Thoracic aorta (tissue), 2 donors: Measurements from ENCODE around the gene CD7. TPM values are rescaled to one million over a fixed set of nuclear protein-coding genes. Genes with fewer than 3 reads are reported as not detected.
A peak's percentile ranks its signal among the peaks of the same experiment; 100 is the strongest.

Experiments used
- ATAC-seq: fragments of 150-250 bp; one replicate; pipeline ENCODE4 v1.8.0; 2017; ENCODE audit warnings: low read depth; ENCODE audit not compliant: insufficient number of reproducible peaks, low FRiP score
- DNase-seq: peaks from one replicate; pipeline ENCODE4 v3.0.0-alpha.2; 2020; ENCODE audit warnings: low spot score
- H3K27ac ChIP-seq, 2 donors: fragments of 200-600 bp; sonication (generic); 1 replicate in 1 of 2; 2 replicates in 1 of 2; pipeline ENCODE4 v1.5.1; 2016; ENCODE audit warnings: mild to moderate bottlenecking in 2 of 2, moderate library complexity in 2 of 2
- H3K27me3 ChIP-seq: fragments of 200-600 bp; sonication (generic); replicated peaks from 2 replicates; pipeline ENCODE4 v1.6.0; 2016; ENCODE audit warnings: mild to moderate bottlenecking; ENCODE audit not compliant: insufficient read depth
- H3K36me3 ChIP-seq: fragments of 200-600 bp; sonication (generic); one replicate; pipeline ENCODE4 v1.5.1; 2016
- H3K4me1 ChIP-seq, 2 donors: fragments of 200-600 bp; sonication (generic); 1 replicate in 1 of 2; 2 replicates in 1 of 2; pipeline versions ENCODE4 v1.5.1 to v1.6.0; 2016; ENCODE audit warnings: low read depth in 2 of 2, mild to moderate bottlenecking in 1 of 2; ENCODE audit not compliant: control insufficient read depth in 1 of 2
- H3K4me3 ChIP-seq: fragments of 200-600 bp; sonication (generic); 2 replicates; pipeline ENCODE4 v1.5.1; 2016; ENCODE audit warnings: mild to moderate bottlenecking
- H3K9me3 ChIP-seq: fragments of 200-600 bp; sonication (generic); 2 replicates; pipeline ENCODE4 v1.5.1; 2016
- total RNA-seq, 2 donors: library from RNA; depleted of rRNA; stranded (reverse); fragments of >200 nt; gene quantifications; one replicate each; pipeline versions ENCODE4 v1.1.0 to v1.2.3, GENCODE V29; 2016
- TF ChIP-seq, protein P1 (sequence below): fragments of 200-600 bp; sonication (generic); IDR thresholded peaks from one replicate; pipeline ENCODE4 v1.5.1; 2019; ENCODE audit warnings: antibody characterized with exemption

Gene CD7
- total RNA-seq, 2 donors from 2014 or later, result 3.0 to 3.5 TPM

DNA sequence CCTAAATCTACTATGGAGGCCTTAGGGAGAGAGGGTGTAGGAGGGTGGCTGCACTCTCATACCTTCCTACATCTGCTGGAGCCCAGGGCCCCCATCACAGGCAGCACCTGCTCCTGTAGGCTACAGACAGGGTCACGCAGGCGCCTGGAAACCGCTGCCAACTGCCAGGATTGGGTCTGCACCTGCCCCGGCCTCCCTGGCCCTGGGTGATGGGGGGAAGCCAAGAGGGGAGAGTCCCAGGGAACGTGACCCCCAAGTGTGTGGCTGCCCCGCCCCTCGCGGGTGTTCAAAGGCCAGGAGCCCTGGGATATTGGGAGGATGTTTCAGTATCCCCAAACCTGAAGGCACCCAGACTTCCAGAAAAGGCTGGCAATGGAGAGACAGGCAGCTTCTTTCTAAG, 36.1 kb upstream of the CD7 start:
- TF ChIP-seq, protein P1, sequence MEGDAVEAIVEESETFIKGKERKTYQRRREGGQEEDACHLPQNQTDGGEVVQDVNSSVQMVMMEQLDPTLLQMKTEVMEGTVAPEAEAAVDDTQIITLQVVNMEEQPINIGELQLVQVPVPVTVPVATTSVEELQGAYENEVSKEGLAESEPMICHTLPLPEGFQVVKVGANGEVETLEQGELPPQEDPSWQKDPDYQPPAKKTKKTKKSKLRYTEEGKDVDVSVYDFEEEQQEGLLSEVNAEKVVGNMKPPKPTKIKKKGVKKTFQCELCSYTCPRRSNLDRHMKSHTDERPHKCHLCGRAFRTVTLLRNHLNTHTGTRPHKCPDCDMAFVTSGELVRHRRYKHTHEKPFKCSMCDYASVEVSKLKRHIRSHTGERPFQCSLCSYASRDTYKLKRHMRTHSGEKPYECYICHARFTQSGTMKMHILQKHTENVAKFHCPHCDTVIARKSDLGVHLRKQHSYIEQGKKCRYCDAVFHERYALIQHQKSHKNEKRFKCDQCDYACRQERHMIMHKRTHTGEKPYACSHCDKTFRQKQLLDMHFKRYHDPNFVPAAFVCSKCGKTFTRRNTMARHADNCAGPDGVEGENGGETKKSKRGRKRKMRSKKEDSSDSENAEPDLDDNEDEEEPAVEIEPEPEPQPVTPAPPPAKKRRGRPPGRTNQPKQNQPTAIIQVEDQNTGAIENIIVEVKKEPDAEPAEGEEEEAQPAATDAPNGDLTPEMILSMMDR, result no peak
- no peak for DNase-seq

DNA sequence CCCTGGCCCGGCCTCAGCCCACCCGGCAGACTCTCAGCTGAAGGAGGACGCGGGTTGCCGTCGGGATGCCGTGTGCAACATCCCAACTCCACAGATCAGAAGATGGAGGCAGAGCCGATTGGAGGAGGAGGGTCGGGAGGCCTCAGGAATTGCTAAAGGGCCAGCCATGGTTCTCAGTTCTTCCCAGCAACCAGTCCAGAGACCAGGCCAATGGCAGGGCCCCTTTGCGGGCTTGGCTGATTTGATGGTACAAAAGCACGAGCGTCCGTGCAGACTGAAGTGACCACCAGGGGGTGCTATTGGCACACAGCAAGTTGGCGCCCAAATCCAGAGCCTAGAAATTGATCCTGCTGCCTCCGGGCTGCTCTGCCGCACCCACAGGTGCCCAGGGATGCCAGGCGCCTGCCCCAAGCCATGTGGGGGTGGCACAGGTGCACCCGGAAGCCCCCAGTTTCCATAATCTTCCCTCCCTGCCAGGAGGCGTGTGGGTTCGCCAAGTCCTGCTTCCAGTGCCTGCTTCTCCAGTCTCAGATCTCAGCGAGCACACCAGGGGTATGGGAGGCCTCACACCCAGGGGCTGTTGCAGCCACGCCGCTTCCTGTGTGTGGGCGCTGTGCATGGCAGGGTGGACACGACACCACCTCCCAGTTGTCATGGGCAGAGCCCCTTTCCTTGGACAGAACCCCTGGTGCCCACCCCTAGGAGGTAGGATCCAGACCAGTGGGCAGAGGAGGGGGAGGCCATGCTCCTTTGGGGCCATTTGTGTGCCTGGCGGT, 34.5 kb upstream of the CD7 start:
- TF ChIP-seq, protein P1, result peak; percentile 97
- Histone ChIP-seq H3K9me3 (no peaks in the 10 kb centered on the region), H3K27me3 (no peaks in the 10 kb centered on the region), H3K4me3 (no peak overlapping the region), H3K4me1 (peaks cover 7 to 8% of the 10 kb centered on the region in 2 donors), H3K36me3 (no peaks in the 10 kb centered on the region), H3K27ac (no peak overlapping the region)
- peak; percentile 53 for DNase-seq
- ATAC-seq, result peak; percentile 42

More for the DNA sequence above, 36.1 kb upstream of the CD7 start:
- Histone ChIP-seq H3K4me1 (peaks cover 7 to 8% of the 10 kb centered on the region in 2 donors), H3K36me3 (no peaks in the 10 kb centered on the region), H3K27me3 (no peaks in the 10 kb centered on the region), H3K4me3 (no peak overlapping the region), H3K9me3 (no peaks in the 10 kb centered on the region), H3K27ac (no peak overlapping the region)
- no peak for ATAC-seq

DNA sequence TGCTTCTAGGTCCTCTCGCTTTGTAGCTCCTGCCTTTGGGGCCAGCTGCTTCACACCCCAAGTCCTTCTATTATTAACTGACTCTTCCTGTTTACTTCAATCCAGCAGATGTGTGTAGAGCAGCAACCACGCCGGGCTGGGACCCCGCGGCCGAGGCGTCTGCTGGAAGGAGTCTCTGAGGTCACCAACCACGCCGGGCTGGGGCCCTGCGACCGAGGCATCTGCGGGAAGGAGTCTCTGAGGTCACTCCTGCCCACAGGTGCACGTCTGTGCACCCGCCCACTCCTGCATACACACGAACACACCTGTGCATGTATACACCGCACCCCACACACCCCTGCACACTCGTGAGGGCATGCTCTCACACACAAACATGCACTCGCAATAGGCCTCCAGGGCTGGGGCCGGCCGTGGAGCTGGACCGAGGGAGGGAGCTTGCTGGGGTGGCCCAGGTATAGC, 33.9 kb upstream of the CD7 start:
- H3K36me3 ChIP-seq, result no peaks in the 10 kb centered on the region
- no peaks in the 10 kb centered on the region for H3K27me3 ChIP-seq
- H3K27ac ChIP-seq, result no peak overlapping the region
- no peak overlapping the region for H3K4me3 ChIP-seq
- H3K9me3 ChIP-seq, result no peaks in the 10 kb centered on the region
- peaks cover 6 to 8% of the 10 kb centered on the region in 2 donors for H3K4me1 ChIP-seq
- no peak for ATAC-seq
- no peak for DNase-seq
- TF ChIP-seq, protein P1, result no peak

DNA sequence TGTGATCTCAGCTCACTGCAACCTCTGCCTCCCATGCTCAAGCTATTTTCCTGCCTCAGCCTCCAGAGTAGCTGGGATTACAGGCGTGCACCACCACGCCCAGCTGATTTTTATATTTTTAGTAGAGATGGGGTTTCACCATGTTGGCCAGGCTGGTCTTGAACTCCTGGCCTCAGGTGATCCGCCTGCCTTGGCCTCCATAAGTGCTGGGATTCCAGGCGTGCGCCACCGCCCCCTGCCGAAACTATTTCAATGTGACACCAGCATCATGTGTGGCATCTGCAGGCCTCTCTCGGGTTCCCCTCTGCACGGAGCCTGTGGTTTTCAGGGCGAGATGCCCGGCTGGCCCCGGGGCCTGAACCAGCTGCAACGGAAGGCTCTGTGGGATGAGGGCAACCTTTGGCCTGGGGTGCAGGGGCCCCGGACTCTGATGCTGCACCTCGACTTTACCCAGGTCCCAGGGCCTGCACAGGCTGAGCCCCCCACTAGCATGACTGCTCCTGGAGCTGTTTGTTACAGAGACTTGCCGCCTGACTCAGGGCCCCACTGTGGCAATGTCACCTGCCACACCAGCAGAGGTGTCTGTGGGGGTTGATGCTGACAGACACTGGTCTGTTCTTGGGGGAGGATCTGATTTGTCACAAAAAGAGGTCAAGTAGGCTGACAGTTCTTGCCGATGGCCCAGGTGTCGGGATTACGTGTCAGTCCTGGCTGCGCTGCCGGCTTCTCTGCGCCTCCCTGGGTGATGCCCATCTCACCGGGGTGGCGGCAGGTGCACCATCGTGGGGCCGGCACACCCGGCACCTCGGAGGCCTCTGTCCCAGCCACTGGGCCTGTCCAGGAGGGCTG, 33.0 kb upstream of the CD7 start:
- no peaks in the 10 kb centered on the region for H3K36me3 ChIP-seq
- H3K27me3 ChIP-seq, result no peaks in the 10 kb centered on the region
- no peaks in the 10 kb centered on the region for H3K4me1 ChIP-seq
- no peaks in the 10 kb centered on the region for H3K9me3 ChIP-seq
- no peak for ATAC-seq
- TF ChIP-seq, protein P1, result no peak
- H3K4me3 ChIP-seq, result no peak overlapping the region
- no peak overlapping the region for H3K27ac ChIP-seq
- no peak for DNase-seq

DNA sequence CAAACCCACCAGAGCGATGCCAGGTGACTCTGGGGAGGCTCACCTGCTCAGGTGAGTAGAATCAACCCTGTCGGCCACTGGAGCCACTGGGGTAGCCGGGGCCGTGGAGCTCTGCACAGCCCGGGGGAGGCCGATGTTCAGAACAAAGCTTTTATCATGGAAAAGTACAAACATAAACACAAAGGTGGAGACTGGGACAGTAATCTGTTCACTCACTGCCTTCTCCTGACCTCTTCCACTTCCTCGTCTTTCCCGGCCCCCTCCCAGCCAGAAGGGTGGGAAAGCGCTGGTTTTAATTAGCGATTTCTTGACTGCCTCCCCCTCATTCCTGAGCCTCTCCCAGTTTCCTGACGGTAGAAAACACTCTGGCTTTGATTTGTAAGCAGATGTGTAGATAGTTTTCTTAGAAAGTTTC, 31.9 kb upstream of the CD7 start:
- Histone ChIP-seq H3K4me3 (no peak overlapping the region), H3K27ac (no peak overlapping the region), H3K4me1 (no peaks in the 10 kb centered on the region), H3K9me3 (no peaks in the 10 kb centered on the region), H3K36me3 (no peaks in the 10 kb centered on the region), H3K27me3 (no peaks in the 10 kb centered on the region)
- ATAC-seq (no peak), DNase-seq (no peak)
- TF ChIP-seq, protein P1, result no peak
